Caco-2 (cell line): ENCODE data around the gene NECTIN2. TPM values are rescaled to one million over a fixed set of nuclear protein-coding genes. Genes with fewer than 3 reads are reported as not detected.

ENCODE experiments used
- BruUV-seq: library from RNA; stranded (reverse); fragments of 400-500 nt; replicated peaks from 2 replicates; lab custom pipeline; 2021; lab: Mats Ljungman, UMichigan
- CTCF ChIA-PET: fragments of 300-600 bp; sonication (Branson Sonifier 250); formaldehyde crosslinking; loops from one replicate; lab custom pipeline; 2022; ENCODE audit warnings: antibody characterized with exemption; lab: Charles Lee
- POLR2A ChIA-PET: fragments of 300-600 bp; sonication (Branson Sonifier 250); formaldehyde crosslinking; loops from one replicate; lab custom pipeline; 2022; ENCODE audit warnings: antibody characterized with exemption; lab: Charles Lee
- DNase-seq, 2 experiments: peaks; one replicate each; pipeline versions ENCODE4 v3.0.0 to v3.0.0-alpha.2; 2020 to 2022
- H3K27me3 ChIP-seq: replicated peaks from 2 replicates; pipeline ENCODE4 v1.6.0; 2011; ENCODE audit warnings: low read length; ENCODE audit not compliant: control insufficient read depth, insufficient read depth
- H3K36me3 ChIP-seq: 2 replicates; pipeline ENCODE4 v1.5.1; 2011; ENCODE audit warnings: low read length; ENCODE audit not compliant: control insufficient read depth, insufficient read depth
- H3K4me1 ChIP-seq: fragments of 250-450 bp; sonication (Bioruptor Pico); 2 replicates; pipeline ENCODE4 v1.5.1; 2020; ENCODE audit warnings: mild to moderate bottlenecking
- H3K4me3 ChIP-seq: 2 replicates; pipeline ENCODE4 v1.5.1; 2011; ENCODE audit warnings: low read depth, mild to moderate bottlenecking, control low read depth, low read length
- H3K9me3 ChIP-seq: fragments of 250-450 bp; sonication (Bioruptor Pico); 2 replicates; pipeline ENCODE4 v1.5.1; 2020; ENCODE audit warnings: mild to moderate bottlenecking, moderate library complexity
- H3K27ac Mint-ChIP-seq: one replicate; pipeline ENCODE4 v1.8.0; 2022; ENCODE audit warnings: mixed read lengths; ENCODE audit not compliant: unreplicated experiment
- H3K27me3 Mint-ChIP-seq: one replicate; pipeline ENCODE4 v1.8.0; 2022; ENCODE audit warnings: mixed read lengths; ENCODE audit not compliant: insufficient read depth, unreplicated experiment
- H3K36me3 Mint-ChIP-seq: one replicate; pipeline ENCODE4 v1.8.0; 2022; ENCODE audit warnings: mild to moderate bottlenecking, mixed read lengths; ENCODE audit not compliant: insufficient read depth, unreplicated experiment
- H3K4me1 Mint-ChIP-seq: one replicate; pipeline ENCODE4 v1.8.0; 2022; ENCODE audit warnings: low read depth, mixed read lengths; ENCODE audit not compliant: unreplicated experiment
- H3K4me3 Mint-ChIP-seq: one replicate; pipeline ENCODE4 v1.8.0; 2022; ENCODE audit warnings: mild to moderate bottlenecking, moderate library complexity, mixed read lengths; ENCODE audit not compliant: unreplicated experiment
- H3K9me3 Mint-ChIP-seq: one replicate; pipeline ENCODE4 v1.8.0; 2022; ENCODE audit warnings: mixed read lengths; ENCODE audit not compliant: unreplicated experiment
- intact Hi-C: fragments of 100-400 bp; cut with micrococcal nuclease; formaldehyde crosslinking; loops from one replicate; pipeline ENCODE4 v1.10.0; 2022; ENCODE audit not compliant: unreplicated experiment
- total RNA-seq: library from RNA; stranded (reverse); gene quantifications from 2 replicates; pipeline ENCODE4 v1.2.3, GENCODE V29; 2022
- TF ChIP-seq, protein P1 (sequence below), 2 experiments: fragments of 200-600 bp in 1 of 2; IDR thresholded peaks; 1 replicate in 1 of 2; 2 replicates in 1 of 2; pipeline versions ENCODE4 v1.5.1 to v1.8.0; 2011 to 2022; ENCODE audit warnings: antibody characterized with exemption in 1 of 2, control low read depth in 1 of 2, inconsistent platforms in 1 of 2, low read depth in 1 of 2, low read length in 1 of 2, mild to moderate bottlenecking in 1 of 2, moderate library complexity in 1 of 2; ENCODE audit not compliant: insufficient read depth in 1 of 2, severe bottlenecking in 1 of 2, unreplicated experiment in 1 of 2

The NECTIN2 gene
- total RNA-seq, 1 experiment from 2014 or later = 258 TPM

DNA sequence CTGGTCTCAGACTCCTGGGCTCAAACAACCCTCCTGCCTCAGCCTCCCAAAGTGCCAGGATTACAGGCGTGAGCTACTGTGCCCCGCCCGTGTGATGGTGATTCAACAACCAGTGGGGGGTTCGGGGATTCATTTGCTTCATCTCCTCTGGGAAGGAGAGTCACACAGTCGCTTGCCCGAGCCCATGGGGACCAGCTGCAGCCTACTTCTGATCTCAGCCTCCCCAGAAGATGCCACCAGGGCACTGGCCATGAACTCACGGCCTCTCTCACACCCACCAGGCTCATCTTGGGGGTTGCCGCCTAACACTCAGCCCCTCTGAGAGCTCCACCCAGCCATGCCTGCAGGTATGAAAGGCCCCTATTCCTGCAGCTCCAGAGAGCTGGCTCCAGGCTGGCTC is 51.7 kb downstream of the NECTIN2 start:
- no TSS peak for BruUV-seq
- no peak overlapping the region for H3K27ac Mint-ChIP-seq
- no peaks in the 10 kb centered on the region for H3K4me1 Mint-ChIP-seq
- no peaks in the 10 kb centered on the region for H3K27me3 Mint-ChIP-seq
- intact Hi-C loops = no loop called here
- no peak overlapping the region for H3K4me3 Mint-ChIP-seq
- H3K9me3 Mint-ChIP-seq = no peaks in the 10 kb centered on the region
- DNase-seq = no peak
- H3K9me3 ChIP-seq = no peaks in the 10 kb centered on the region
- H3K4me1 ChIP-seq = no peaks in the 10 kb centered on the region
- no peaks in the 10 kb centered on the region for H3K27me3 ChIP-seq
- peaks cover 100% of the 10 kb centered on the region for H3K36me3 Mint-ChIP-seq
- H3K36me3 ChIP-seq = peaks cover 15% of the 10 kb centered on the region
- POLR2A ChIA-PET = no interaction called here
- H3K4me3 ChIP-seq = no peak overlapping the region
- CTCF ChIA-PET = no interaction called here
- TF ChIP-seq, protein P1, sequence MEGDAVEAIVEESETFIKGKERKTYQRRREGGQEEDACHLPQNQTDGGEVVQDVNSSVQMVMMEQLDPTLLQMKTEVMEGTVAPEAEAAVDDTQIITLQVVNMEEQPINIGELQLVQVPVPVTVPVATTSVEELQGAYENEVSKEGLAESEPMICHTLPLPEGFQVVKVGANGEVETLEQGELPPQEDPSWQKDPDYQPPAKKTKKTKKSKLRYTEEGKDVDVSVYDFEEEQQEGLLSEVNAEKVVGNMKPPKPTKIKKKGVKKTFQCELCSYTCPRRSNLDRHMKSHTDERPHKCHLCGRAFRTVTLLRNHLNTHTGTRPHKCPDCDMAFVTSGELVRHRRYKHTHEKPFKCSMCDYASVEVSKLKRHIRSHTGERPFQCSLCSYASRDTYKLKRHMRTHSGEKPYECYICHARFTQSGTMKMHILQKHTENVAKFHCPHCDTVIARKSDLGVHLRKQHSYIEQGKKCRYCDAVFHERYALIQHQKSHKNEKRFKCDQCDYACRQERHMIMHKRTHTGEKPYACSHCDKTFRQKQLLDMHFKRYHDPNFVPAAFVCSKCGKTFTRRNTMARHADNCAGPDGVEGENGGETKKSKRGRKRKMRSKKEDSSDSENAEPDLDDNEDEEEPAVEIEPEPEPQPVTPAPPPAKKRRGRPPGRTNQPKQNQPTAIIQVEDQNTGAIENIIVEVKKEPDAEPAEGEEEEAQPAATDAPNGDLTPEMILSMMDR (IDR thresholded peaks at IDR 0.05; ENCODE audit: insufficient read depth in 1 of 2, low read depth in 1 of 2, low read length in 1 of 2, severe bottlenecking in 1 of 2, unreplicated experiment in 1 of 2) = no peak

DNA sequence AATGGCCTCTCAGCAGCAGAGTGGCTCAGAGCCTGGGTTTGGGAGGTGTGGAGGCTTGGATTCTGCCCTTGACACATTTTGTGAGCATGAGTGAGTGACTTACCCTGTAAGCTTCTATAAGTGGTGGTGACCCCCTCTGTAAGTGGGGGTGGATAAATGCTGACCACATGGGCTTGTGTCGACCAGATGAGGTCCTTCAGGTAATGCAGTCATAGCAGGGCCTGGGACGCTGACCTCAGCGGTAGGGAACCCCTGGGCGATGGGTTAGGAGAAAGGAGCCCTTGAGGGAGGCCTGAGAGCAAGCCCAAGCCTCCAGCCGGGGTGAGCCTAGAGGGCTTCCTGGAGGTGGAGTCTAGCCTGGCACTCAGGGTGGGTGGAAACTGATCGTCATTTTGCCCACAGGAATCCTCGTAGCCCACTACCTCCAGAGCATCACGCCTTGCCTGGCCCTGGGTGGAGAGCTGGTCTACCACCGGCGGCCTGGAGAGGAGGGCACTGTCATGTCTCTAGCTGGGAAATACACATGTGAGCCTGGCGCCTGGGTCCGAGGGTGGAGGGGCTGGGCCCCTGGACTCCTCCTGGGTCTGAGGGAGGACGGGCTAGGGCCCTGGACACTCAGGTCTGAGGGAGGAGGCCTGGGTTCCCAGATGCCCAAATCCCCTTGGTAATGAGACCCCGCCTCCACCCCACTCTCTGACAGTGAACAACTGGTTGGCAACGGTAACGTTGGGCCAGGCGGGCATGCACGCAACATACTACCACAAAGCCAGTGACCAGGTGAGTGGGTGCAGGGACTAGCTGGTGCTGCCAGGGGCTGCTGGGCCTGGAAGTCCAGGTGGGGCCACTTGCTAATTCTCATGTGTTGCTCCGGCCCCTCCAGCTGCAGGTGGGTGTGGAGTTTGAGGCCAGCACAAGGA is 54.5 kb downstream of the NECTIN2 start:
- Histone ChIP-seq H3K4me3 (no peak overlapping the region), H3K4me1 (peaks cover 21% of the 10 kb centered on the region), H3K9me3 (no peaks in the 10 kb centered on the region), H3K36me3 (peaks cover 6% of the 10 kb centered on the region), H3K27me3 (no peaks in the 10 kb centered on the region)
- BruUV-seq = no TSS peak
- H3K9me3 Mint-ChIP-seq = no peaks in the 10 kb centered on the region
- CTCF ChIA-PET = no interaction called here
- intact Hi-C loops = loop anchor here (10.0 kb wide), 2 partner anchors 104 to 174 kb away; partner anchors contain the start of genes GEMIN7, RELB and ZNF296
- H3K4me1 Mint-ChIP-seq = no peaks in the 10 kb centered on the region
- peak overlapping the region; percentile 19 for H3K27ac Mint-ChIP-seq
- H3K36me3 Mint-ChIP-seq = peaks cover 100% of the 10 kb centered on the region
- no peak overlapping the region for H3K4me3 Mint-ChIP-seq
- H3K27me3 Mint-ChIP-seq = no peaks in the 10 kb centered on the region
- DNase-seq = no peak
- POLR2A ChIA-PET = interaction anchor here (0.6 kb wide), 1 partner anchor 55 kb away, joined by 6 read pairs; no protein-coding TSS in a partner anchor
- TF ChIP-seq, protein P1 (IDR thresholded peaks at IDR 0.05; ENCODE audit: insufficient read depth in 1 of 2, low read depth in 1 of 2, low read length in 1 of 2, severe bottlenecking in 1 of 2, unreplicated experiment in 1 of 2) = no peak

DNA sequence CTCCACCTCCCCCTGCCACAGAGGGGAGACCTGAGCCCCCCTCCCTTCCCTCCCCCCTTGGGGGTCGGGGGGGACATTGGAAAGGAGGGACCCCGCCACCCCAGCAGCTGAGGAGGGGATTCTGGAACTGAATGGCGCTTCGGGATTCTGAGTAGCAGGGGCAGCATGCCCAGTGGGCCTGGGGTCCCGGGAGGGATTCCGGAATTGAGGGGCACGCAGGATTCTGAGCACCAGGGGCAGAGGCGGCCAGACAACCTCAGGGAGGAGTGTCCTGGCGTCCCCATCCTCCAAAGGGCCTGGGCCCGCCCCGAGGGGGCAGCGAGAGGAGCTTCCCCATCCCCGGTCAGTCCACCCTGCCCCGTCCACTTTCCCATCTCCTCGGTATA is 57.1 kb downstream of the NECTIN2 start:
- no peaks in the 10 kb centered on the region for H3K9me3 ChIP-seq
- H3K27ac Mint-ChIP-seq = peak overlapping the region; percentile 51
- no peaks in the 10 kb centered on the region for H3K9me3 Mint-ChIP-seq
- intact Hi-C loops = loop anchor here (1.0 to 10.0 kb wide), 3 partner anchors 48 to 172 kb away; partner anchors contain the start of genes GEMIN7, RELB and ZNF296
- POLR2A ChIA-PET = no interaction called here
- CTCF ChIA-PET = interaction anchor here (0.6 to 1.5 kb wide), 5 partner anchors 12 to 142 kb away, joined by 3 to 5 read pairs (median 3); partner anchors contain the start of gene CLASRP
- no TSS peak for BruUV-seq
- no peak for DNase-seq
- H3K4me1 ChIP-seq = peaks cover 30% of the 10 kb centered on the region
- H3K36me3 Mint-ChIP-seq = peaks cover 100% of the 10 kb centered on the region
- no peaks in the 10 kb centered on the region for H3K27me3 ChIP-seq
- peaks cover 8% of the 10 kb centered on the region for H3K36me3 ChIP-seq
- no peaks in the 10 kb centered on the region for H3K27me3 Mint-ChIP-seq
- H3K4me3 ChIP-seq = no peak overlapping the region
- peaks cover 13% of the 10 kb centered on the region for H3K4me1 Mint-ChIP-seq
- no peak overlapping the region for H3K4me3 Mint-ChIP-seq
- TF ChIP-seq, protein P1 (IDR thresholded peaks at IDR 0.05; ENCODE audit: insufficient read depth in 1 of 2, low read depth in 1 of 2, low read length in 1 of 2, severe bottlenecking in 1 of 2, unreplicated experiment in 1 of 2) = no peak
